Measurements from ENCODE around the gene CCDC89. TPM values are rescaled to one million over a fixed set of nuclear protein-coding genes. Genes with fewer than 3 reads are reported as not detected.

CCDC89 gene
- total and polyA plus RNA-seq, 10 of the 15 experiments (the other 5 are each of a cell fraction or from before 2014, with no cell fraction given), result 0.11 to 0.15 TPM; not detected in 8

DNA sequence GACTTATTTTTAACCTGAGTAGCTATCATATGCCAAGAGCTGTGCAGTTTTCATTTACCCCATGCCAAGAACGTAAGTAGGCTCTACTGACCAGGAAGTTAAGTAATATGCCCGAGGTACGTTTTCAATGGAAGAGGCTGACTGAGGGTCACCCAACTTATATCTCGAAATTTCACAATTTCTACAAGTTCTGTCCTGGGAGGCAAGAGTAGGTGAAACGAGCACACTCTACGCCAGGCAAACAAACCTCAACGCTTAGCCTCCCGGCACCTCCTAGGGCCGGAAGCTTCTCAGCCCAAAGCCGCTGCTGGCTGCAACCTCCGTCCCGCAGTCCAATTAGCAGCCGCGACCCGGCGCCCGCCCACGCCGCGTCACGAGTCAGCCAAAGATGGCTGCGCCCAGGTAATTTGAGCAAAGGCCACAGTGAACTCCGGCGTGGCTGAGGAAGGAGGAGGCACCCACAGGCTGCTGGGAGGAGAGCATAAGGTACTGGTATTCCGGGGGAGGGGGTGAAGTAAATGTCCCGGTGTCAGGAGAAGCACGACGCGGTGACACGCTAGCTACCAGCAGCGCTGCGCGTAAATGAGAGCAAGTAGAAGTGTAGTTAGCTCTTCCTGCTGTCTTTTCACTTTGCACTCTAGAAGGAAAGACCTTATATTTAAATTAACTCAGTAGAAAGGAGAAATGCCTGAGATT is 38.2 kb downstream of the CCDC89 start, which contains the start of gene TMEM126A (continued):
- TF ChIP-seq, protein P1, sequence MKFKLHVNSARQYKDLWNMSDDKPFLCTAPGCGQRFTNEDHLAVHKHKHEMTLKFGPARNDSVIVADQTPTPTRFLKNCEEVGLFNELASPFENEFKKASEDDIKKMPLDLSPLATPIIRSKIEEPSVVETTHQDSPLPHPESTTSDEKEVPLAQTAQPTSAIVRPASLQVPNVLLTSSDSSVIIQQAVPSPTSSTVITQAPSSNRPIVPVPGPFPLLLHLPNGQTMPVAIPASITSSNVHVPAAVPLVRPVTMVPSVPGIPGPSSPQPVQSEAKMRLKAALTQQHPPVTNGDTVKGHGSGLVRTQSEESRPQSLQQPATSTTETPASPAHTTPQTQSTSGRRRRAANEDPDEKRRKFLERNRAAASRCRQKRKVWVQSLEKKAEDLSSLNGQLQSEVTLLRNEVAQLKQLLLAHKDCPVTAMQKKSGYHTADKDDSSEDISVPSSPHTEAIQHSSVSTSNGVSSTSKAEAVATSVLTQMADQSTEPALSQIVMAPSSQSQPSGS (IDR thresholded peaks at IDR 0.05; ENCODE audit: low read length), result no peak
- TF ChIP-seq ZNF24 (IDR thresholded peaks at IDR 0.05), result no peak
- TF ChIP-seq ZZZ3 (IDR thresholded peaks at IDR 0.05; ENCODE audit: control insufficient read depth, insufficient read length, low read depth), result no peak
- no peak for TF ChIP-seq TCF3 (IDR thresholded peaks at IDR 0.05; ENCODE audit: borderline replicate concordance, insufficient read depth, low read depth, low read length)
- no peak for TF ChIP-seq CBX3 (IDR thresholded peaks at IDR 0.05; ENCODE audit: borderline replicate concordance, low read depth)
- peak; percentile 57; the same call in 1 of the 2 replicates for TF ChIP-seq CBX5 (IDR thresholded peaks at IDR 0.05; ENCODE audit: low read depth)
- TF ChIP-seq ATF7 (IDR thresholded peaks at IDR 0.05; ENCODE audit: low read depth), result 0 out of 2 replicates have a peak, but pooled peaks have one; percentile 27
- TF ChIP-seq BHLHE40 (IDR thresholded peaks at IDR 0.05; ENCODE audit: borderline replicate concordance in 1 of 2, low read depth in 2 of 2, low read length in 1 of 2), result peak; percentile 76 to 88; a peak in 3 of 4 replicates
- TF ChIP-seq NRF1 (conservative IDR thresholded peaks at IDR 0.05; ENCODE audit: low read depth, low read length), result no peak
- TF ChIP-seq ZNF207 (IDR thresholded peaks at IDR 0.05; ENCODE audit: borderline replicate concordance), result peak; percentile 54; the same call in 1 of the 2 replicates
- 0 out of 2 replicates have a peak, but pooled peaks have one; percentile 10 for TF ChIP-seq EED (IDR thresholded peaks at IDR 0.05; ENCODE audit: low read depth)
- TF ChIP-seq GABPA (IDR thresholded peaks at IDR 0.05; ENCODE audit: low read depth), result peak; percentile 79
- TF ChIP-seq, protein P2, sequence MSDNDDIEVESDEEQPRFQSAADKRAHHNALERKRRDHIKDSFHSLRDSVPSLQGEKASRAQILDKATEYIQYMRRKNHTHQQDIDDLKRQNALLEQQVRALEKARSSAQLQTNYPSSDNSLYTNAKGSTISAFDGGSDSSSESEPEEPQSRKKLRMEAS (IDR thresholded peaks at IDR 0.05; ENCODE audit: low read depth, low read length), result peak; percentile 72; the same call in 1 of the 2 replicates
- TF ChIP-seq NFIC (IDR thresholded peaks at IDR 0.05; ENCODE audit: low read depth, low read length), result peak; percentile 38; the same call in 1 of the 2 replicates
- TF ChIP-seq RBBP5 (conservative IDR thresholded peaks at IDR 0.05), result no peak
- no peak for TF ChIP-seq ASH2L (IDR thresholded peaks at IDR 0.05; ENCODE audit: borderline replicate concordance, low read depth)
- 0 out of 2 replicates have a peak, but pooled peaks have one; percentile 20 for TF ChIP-seq SMARCA5 (IDR thresholded peaks at IDR 0.05)
- no peak for TF ChIP-seq SIX5 (IDR thresholded peaks at IDR 0.05; ENCODE audit: low read depth, low read length, severe bottlenecking)
- TF ChIP-seq MEF2B (IDR thresholded peaks at IDR 0.05; ENCODE audit: partially characterized antibody, poor library complexity, severe bottlenecking), result no peak
- peak; percentile 65 for TF ChIP-seq RUNX3 (IDR thresholded peaks at IDR 0.05; ENCODE audit: low read length)
- TF ChIP-seq HDGF (IDR thresholded peaks at IDR 0.05), result peak; percentile 75; the same call in 1 of the 2 replicates
- TF ChIP-seq, protein P3, sequence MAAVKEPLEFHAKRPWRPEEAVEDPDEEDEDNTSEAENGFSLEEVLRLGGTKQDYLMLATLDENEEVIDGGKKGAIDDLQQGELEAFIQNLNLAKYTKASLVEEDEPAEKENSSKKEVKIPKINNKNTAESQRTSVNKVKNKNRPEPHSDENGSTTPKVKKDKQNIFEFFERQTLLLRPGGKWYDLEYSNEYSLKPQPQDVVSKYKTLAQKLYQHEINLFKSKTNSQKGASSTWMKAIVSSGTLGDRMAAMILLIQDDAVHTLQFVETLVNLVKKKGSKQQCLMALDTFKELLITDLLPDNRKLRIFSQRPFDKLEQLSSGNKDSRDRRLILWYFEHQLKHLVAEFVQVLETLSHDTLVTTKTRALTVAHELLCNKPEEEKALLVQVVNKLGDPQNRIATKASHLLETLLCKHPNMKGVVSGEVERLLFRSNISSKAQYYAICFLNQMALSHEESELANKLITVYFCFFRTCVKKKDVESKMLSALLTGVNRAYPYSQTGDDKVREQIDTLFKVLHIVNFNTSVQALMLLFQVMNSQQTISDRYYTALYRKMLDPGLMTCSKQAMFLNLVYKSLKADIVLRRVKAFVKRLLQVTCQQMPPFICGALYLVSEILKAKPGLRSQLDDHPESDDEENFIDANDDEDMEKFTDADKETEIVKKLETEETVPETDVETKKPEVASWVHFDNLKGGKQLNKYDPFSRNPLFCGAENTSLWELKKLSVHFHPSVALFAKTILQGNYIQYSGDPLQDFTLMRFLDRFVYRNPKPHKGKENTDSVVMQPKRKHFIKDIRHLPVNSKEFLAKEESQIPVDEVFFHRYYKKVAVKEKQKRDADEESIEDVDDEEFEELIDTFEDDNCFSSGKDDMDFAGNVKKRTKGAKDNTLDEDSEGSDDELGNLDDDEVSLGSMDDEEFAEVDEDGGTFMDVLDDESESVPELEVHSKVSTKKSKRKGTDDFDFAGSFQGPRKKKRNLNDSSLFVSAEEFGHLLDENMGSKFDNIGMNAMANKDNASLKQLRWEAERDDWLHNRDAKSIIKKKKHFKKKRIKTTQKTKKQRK (IDR thresholded peaks at IDR 0.05; ENCODE audit: low read depth, low read length), result no peak
- TF ChIP-seq PAX5 (IDR thresholded peaks at IDR 0.05; ENCODE audit: borderline replicate concordance, low read depth, low read length), result no peak
- TF ChIP-seq, protein P4, sequence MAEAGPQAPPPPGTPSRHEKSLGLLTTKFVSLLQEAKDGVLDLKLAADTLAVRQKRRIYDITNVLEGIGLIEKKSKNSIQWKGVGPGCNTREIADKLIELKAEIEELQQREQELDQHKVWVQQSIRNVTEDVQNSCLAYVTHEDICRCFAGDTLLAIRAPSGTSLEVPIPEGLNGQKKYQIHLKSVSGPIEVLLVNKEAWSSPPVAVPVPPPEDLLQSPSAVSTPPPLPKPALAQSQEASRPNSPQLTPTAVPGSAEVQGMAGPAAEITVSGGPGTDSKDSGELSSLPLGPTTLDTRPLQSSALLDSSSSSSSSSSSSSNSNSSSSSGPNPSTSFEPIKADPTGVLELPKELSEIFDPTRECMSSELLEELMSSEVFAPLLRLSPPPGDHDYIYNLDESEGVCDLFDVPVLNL (IDR thresholded peaks at IDR 0.05; ENCODE audit: low read depth, low read length), result no peak
- peak; percentile 78 for TF ChIP-seq NFYB (IDR thresholded peaks at IDR 0.05; ENCODE audit: insufficient read depth, low read depth, low read length)
- TF ChIP-seq MEF2A (IDR thresholded peaks at IDR 0.05; ENCODE audit: insufficient read depth, low read depth, low read length), result no peak

Data from GM12878 (cell line).